A673 (cell line): ENCODE measurements around the gene CDC42SE2.

Source experiments
- CTCF ChIP-seq: fragments of 300-800, 200-600 bp; sonication (generic); conservative IDR thresholded peaks from 2 replicates; pipeline ENCODE4 v1.5.1; 2017; ENCODE audit warnings: low read depth, mild to moderate bottlenecking, antibody characterized with exemption, low read length, moderate library complexity, mixed read lengths
- EZH2 ChIP-seq: fragments of 200-600 bp; sonication (generic); IDR thresholded peaks from 2 replicates; pipeline ENCODE4 v1.6.1; 2017; ENCODE audit warnings: borderline replicate concordance, low read depth, mild to moderate bottlenecking, mixed read lengths, antibody characterized with exemption, low read length; ENCODE audit not compliant: poor library complexity, severe bottlenecking

GRCh38 chr5:131224387-131225201 lies 39.3 kb upstream of the CDC42SE2 start:
- TF ChIP-seq CTCF (no peak), EZH2 (no peak)
